Measurements from ENCODE around the gene GALNT18. TPM values are rescaled to one million over a fixed set of nuclear protein-coding genes. Genes with fewer than 3 reads are reported as not detected.

GALNT18 gene
- total RNA-seq, 2 donors from 2014 or later = 28.2 to 57.8 TPM

DNA sequence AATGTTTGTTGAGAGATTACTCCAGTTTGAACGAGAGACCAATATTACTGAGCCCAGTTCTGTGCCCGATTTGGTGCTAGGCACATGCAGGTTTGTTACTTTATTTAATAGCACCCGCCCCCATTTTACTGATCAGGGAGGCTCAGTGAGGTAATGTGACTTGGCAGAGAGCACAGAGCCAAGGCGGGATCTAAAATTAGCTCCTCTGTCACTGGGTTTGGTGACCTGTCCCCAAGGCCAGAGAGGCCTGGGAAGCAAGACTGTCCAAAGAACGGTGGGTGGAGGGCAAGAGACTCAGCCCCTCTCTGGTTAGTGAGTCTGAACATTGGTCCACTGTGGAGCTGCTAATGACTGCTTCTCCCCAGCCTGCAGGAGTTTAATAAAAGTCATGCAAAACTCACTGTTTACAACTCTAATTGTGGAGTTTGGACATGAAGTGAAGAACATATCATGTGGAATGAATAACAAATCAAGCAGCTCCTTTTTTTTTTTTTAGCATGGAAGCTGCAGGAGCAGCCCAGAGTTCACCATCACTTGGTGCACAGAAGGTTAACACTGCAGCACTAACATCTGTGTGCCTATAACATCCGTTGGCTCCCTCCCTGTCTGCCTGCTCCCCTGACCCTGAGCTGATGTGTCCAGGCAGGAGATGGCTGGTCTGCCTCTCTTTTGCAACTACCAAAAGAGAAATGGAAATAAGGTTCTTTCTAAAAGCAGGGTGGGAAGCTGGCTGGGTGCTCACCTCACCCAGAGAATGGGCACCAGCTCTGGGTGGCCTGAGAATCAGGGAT is 307.7 kb downstream of the GALNT18 start:
- Histone ChIP-seq H3K27me3 (replicated peaks; ENCODE audit: insufficient read depth) (no peaks in the 10 kb centered on the region), H3K4me3 (no peak overlapping the region), H3K4me1 (ENCODE audit: control insufficient read depth in 1 of 2, low read depth in 2 of 2) (peaks cover 0 to 21% of the 10 kb centered on the region in 2 donors), H3K9me3 (no peaks in the 10 kb centered on the region), H3K36me3 (no peaks in the 10 kb centered on the region), H3K27ac (peak overlapping the region; percentile 56 to 66)
- TF ChIP-seq, protein P1, sequence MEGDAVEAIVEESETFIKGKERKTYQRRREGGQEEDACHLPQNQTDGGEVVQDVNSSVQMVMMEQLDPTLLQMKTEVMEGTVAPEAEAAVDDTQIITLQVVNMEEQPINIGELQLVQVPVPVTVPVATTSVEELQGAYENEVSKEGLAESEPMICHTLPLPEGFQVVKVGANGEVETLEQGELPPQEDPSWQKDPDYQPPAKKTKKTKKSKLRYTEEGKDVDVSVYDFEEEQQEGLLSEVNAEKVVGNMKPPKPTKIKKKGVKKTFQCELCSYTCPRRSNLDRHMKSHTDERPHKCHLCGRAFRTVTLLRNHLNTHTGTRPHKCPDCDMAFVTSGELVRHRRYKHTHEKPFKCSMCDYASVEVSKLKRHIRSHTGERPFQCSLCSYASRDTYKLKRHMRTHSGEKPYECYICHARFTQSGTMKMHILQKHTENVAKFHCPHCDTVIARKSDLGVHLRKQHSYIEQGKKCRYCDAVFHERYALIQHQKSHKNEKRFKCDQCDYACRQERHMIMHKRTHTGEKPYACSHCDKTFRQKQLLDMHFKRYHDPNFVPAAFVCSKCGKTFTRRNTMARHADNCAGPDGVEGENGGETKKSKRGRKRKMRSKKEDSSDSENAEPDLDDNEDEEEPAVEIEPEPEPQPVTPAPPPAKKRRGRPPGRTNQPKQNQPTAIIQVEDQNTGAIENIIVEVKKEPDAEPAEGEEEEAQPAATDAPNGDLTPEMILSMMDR (IDR thresholded peaks at IDR 0.05) = no peak
- no peak for DNase-seq (ENCODE audit: low spot score)
- ATAC-seq (ENCODE audit: insufficient number of reproducible peaks, low FRiP score, low read depth) = peak; percentile 69

DNA sequence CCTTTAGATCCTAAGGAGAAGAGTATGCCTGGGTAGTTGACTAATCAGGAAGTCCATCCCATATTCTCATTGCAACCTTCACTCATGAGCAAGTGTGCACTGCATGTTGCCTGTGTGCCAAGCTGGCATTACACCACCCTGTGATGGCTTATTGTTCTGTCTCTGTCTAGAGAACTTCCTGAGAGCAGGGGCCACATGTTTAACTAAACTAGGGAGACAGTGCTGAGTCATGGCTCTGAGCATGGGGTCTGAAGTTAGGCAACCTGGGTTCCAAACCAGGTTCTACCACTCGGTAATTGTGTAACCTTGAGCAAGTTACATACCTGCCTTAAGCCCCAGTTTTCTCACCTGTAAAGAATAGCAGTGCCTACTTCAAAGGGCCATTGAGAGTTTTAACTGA is 308.4 kb downstream of the GALNT18 start:
- DNase-seq (ENCODE audit: low spot score) (no peak), ATAC-seq (ENCODE audit: insufficient number of reproducible peaks, low FRiP score, low read depth) (peak; percentile 70)
- H3K27ac ChIP-seq = peak overlapping the region; percentile 56 to 66
- TF ChIP-seq, protein P1 (IDR thresholded peaks at IDR 0.05) = no peak
- no peaks in the 10 kb centered on the region for H3K9me3 ChIP-seq
- no peak overlapping the region for H3K4me3 ChIP-seq
- no peaks in the 10 kb centered on the region for H3K27me3 ChIP-seq (replicated peaks; ENCODE audit: insufficient read depth)
- peaks cover 0 to 21% of the 10 kb centered on the region in 2 donors for H3K4me1 ChIP-seq (ENCODE audit: control insufficient read depth in 1 of 2, low read depth in 2 of 2)
- no peaks in the 10 kb centered on the region for H3K36me3 ChIP-seq

DNA sequence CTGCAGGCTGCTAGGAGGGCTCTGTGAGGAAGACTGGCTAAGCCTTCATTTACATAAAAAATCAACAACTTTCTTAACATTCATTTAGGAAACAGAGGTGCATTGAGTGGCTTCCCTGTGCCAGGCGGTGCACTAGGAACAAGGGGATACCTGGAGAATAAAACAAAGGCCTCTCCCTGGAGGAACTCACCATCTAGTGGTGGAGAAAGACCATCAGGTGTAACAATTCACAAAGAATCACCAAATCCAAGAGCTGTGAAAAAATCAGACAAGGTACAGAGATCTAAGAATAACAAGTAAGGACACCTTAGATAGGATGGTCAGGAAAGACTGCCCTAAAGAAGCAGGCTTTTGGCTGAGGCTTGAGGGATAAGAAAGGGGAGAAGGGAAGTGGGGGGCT is 309.1 kb downstream of the GALNT18 start:
- no peaks in the 10 kb centered on the region for H3K9me3 ChIP-seq
- TF ChIP-seq, protein P1 (IDR thresholded peaks at IDR 0.05) = no peak
- ATAC-seq (ENCODE audit: insufficient number of reproducible peaks, low FRiP score, low read depth) (no peak), DNase-seq (ENCODE audit: low spot score) (no peak)
- H3K4me1 ChIP-seq (ENCODE audit: control insufficient read depth in 1 of 2, low read depth in 2 of 2) = peaks cover 0 to 21% of the 10 kb centered on the region in 2 donors
- H3K27me3 ChIP-seq (replicated peaks; ENCODE audit: insufficient read depth) = no peaks in the 10 kb centered on the region
- H3K4me3 ChIP-seq = no peak overlapping the region
- no peak overlapping the region for H3K27ac ChIP-seq
- no peaks in the 10 kb centered on the region for H3K36me3 ChIP-seq

DNA sequence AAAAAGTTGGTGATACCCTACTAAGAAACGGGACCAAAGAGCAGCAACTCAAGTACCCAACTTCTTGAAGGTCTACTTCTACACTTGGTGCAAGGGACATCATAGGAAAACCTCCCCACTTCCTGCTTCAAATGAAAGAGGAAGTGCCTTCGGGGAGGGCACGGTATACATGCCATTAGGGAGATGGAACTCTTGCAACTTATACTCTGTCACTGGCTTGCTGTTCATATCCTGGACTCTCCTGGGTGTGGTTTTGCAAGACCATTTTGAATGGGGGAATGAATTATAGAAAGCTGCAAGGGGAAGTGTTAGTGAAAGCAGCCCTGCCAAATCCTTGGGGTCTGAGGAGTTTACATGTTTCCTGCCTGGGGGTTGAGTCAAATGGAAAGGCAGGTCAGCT is 310.6 kb downstream of the GALNT18 start:
- H3K27me3 ChIP-seq (replicated peaks; ENCODE audit: insufficient read depth) = no peaks in the 10 kb centered on the region
- no peak overlapping the region for H3K4me3 ChIP-seq
- H3K4me1 ChIP-seq (ENCODE audit: control insufficient read depth in 1 of 2, low read depth in 2 of 2) = peaks cover 0 to 21% of the 10 kb centered on the region in 2 donors
- DNase-seq (ENCODE audit: low spot score) = no peak
- ATAC-seq (ENCODE audit: insufficient number of reproducible peaks, low FRiP score, low read depth) = no peak
- TF ChIP-seq, protein P1 (IDR thresholded peaks at IDR 0.05) = no peak
- no peaks in the 10 kb centered on the region for H3K9me3 ChIP-seq
- H3K36me3 ChIP-seq = no peaks in the 10 kb centered on the region
- no peak overlapping the region for H3K27ac ChIP-seq

DNA sequence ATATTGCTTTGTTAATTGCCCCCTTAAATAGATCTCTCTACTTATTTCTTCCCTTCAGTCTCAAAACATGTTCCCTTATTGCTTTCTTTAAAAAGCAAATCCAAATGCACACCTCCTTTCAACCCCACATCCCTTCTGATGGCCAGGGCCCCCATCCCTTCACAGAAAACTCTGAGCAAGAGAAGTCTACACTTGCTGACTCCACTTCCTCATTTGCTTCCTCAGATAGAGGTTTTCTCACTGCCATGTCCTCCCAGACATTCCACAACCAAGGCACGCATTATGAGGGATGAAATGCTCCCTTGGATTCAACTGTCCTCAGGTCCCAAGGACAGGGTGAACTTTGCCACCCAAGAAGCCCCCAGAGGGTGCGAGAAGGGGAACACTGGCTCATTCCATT is 311.9 kb downstream of the GALNT18 start:
- H3K9me3 ChIP-seq = no peaks in the 10 kb centered on the region
- H3K27ac ChIP-seq = no peak overlapping the region
- no peak for ATAC-seq (ENCODE audit: insufficient number of reproducible peaks, low FRiP score, low read depth)
- DNase-seq (ENCODE audit: low spot score) = no peak
- H3K4me3 ChIP-seq = no peak overlapping the region
- no peaks in the 10 kb centered on the region for H3K27me3 ChIP-seq (replicated peaks; ENCODE audit: insufficient read depth)
- H3K36me3 ChIP-seq = no peaks in the 10 kb centered on the region
- peaks cover 0 to 21% of the 10 kb centered on the region in 2 donors for H3K4me1 ChIP-seq (ENCODE audit: control insufficient read depth in 1 of 2, low read depth in 2 of 2)
- TF ChIP-seq, protein P1 (IDR thresholded peaks at IDR 0.05) = no peak
